GM06990 (cell line): Measurements from ENCODE around the gene NKD1.

ENCODE experiments used
- DNase-seq: peaks from one replicate; pipeline ENCODE4 v3.0.0-alpha.2; 2011; ENCODE audit not compliant: insufficient read length; ENCODE audit errors: extremely low read depth
- H3K27me3 ChIP-seq: replicated peaks from 2 replicates; pipeline ENCODE4 v1.6.0; 2011; ENCODE audit warnings: low read length; ENCODE audit not compliant: control insufficient read depth, insufficient read depth
- H3K36me3 ChIP-seq: 2 replicates; pipeline ENCODE4 v1.5.1; 2011; ENCODE audit warnings: low read length; ENCODE audit not compliant: control insufficient read depth, insufficient read depth
- H3K4me3 ChIP-seq: replicated peaks from 2 replicates; pipeline ENCODE4 v1.5.1; 2011; ENCODE audit warnings: low read depth, mild to moderate bottlenecking, control low read depth, low read length
- CTCF ChIP-seq: IDR thresholded peaks from 2 replicates; pipeline ENCODE4 v1.5.1; 2011; ENCODE audit warnings: low read length, control low read depth, mild to moderate bottlenecking, inconsistent platforms; ENCODE audit not compliant: insufficient read depth, poor library complexity, severe bottlenecking

The NKD1 gene

GRCh38 chr16:50635505-50636392 is 87.6 kb downstream of the NKD1 start:
- DNase-seq, result peak; percentile 31
- TF ChIP-seq CTCF, result no peak
- no peaks in the 10 kb centered on the region; the same call in 1 of the 2 replicates for H3K27me3 ChIP-seq
- no peak overlapping the region for H3K4me3 ChIP-seq
- H3K36me3 ChIP-seq, result no peaks in the 10 kb centered on the region

GRCh38 chr16:50636753-50637374 is 88.7 kb downstream of the NKD1 start:
- no peak for DNase-seq
- no peaks in the 10 kb centered on the region for H3K36me3 ChIP-seq
- no peak for TF ChIP-seq CTCF
- H3K4me3 ChIP-seq, result no peak overlapping the region
- H3K27me3 ChIP-seq, result no peaks in the 10 kb centered on the region; the same call in 1 of the 2 replicates

- Histone ChIP-seq H3K27me3 (no peaks in the 10 kb centered on the region; the same call in 1 of the 2 replicates), H3K4me3 (no peak overlapping the region), H3K36me3 (no peaks in the 10 kb centered on the region)
- no peak for DNase-seq
- no peak for TF ChIP-seq CTCF
These were observed 89.8 kb downstream of the NKD1 start for GRCh38 chr16:50637716-50638602.

GRCh38 chr16:50638816-50639670 is 90.8 kb downstream of the NKD1 start:
- DNase-seq, result no peak
- H3K36me3 ChIP-seq, result no peaks in the 10 kb centered on the region
- H3K4me3 ChIP-seq, result no peak overlapping the region
- TF ChIP-seq CTCF, result no peak
- H3K27me3 ChIP-seq, result no peaks in the 10 kb centered on the region; the same call in none of the 2 replicates

- H3K27me3 ChIP-seq, result no peaks in the 10 kb centered on the region; the same call in none of the 2 replicates
- no peak for TF ChIP-seq CTCF
- no peak overlapping the region for H3K4me3 ChIP-seq
- no peak for DNase-seq
- H3K36me3 ChIP-seq, result no peaks in the 10 kb centered on the region
These were observed 92.2 kb downstream of the NKD1 start for GRCh38 chr16:50640391-50640790.
